GM10847 (cell line): Measurements from ENCODE around the gene INO80D.

Experiments
- POLR2A ChIP-seq: IDR thresholded peaks from 2 replicates; pipeline ENCODE4 v1.6.1; 2011; ENCODE audit not compliant: insufficient read length; ENCODE audit errors: extremely low read depth

The INO80D gene

GRCh38 chr2:206088248-206088647, 2.3 kb upstream of the INO80D start:
- no peak for TF ChIP-seq POLR2A

- no peak for TF ChIP-seq POLR2A
Measured at GRCh38 chr2:206086716-206087350, 859 bp upstream of the INO80D start.

GRCh38 chr2:206084870-206085741, 868 bp downstream of the INO80D start:
- no peak for TF ChIP-seq POLR2A

GRCh38 chr2:206084439-206084869, 1.5 kb downstream of the INO80D start:
- TF ChIP-seq POLR2A, result no peak

- no peak for TF ChIP-seq POLR2A
Measured at GRCh38 chr2:206083602-206084438, 2.2 kb downstream of the INO80D start.

- no peak for TF ChIP-seq POLR2A
Measured at GRCh38 chr2:206082298-206082843, 3.6 kb downstream of the INO80D start.

- TF ChIP-seq POLR2A, result no peak
Measured at GRCh38 chr2:206080927-206081326, 5.0 kb downstream of the INO80D start.

GRCh38 chr2:206079699-206080465, 6.1 kb downstream of the INO80D start:
- no peak for TF ChIP-seq POLR2A

- no peak for TF ChIP-seq POLR2A
Measured at GRCh38 chr2:206075113-206075512, 10.9 kb downstream of the INO80D start.

- TF ChIP-seq POLR2A, result no peak
Measured at GRCh38 chr2:206071807-206072206, 14.2 kb downstream of the INO80D start.

GRCh38 chr2:206069417-206069816, 16.6 kb downstream of the INO80D start:
- TF ChIP-seq POLR2A, result no peak

- no peak for TF ChIP-seq POLR2A
Measured at GRCh38 chr2:206068207-206068606, 17.8 kb downstream of the INO80D start.

GRCh38 chr2:206064077-206064476, 21.9 kb downstream of the INO80D start:
- TF ChIP-seq POLR2A, result no peak

GRCh38 chr2:206063635-206064034, 22.3 kb downstream of the INO80D start:
- no peak for TF ChIP-seq POLR2A
